OCI-LY3 (cell line): ENCODE data around the gene GRIFIN.
A peak's percentile ranks its signal among the peaks of the same experiment; 100 is the strongest.

ENCODE experiments used
- H2AFZ ChIP-seq: fragments of 200-600, 300-600 bp; shearing (Covaris generic); 2 replicates; pipeline ENCODE4 v1.6.0; 2014; ENCODE audit warnings: antibody characterized with exemption, low read depth, low read length
- H3K27ac ChIP-seq: fragments of 200-600, 300-600 bp; sonication (generic); 2 replicates; pipeline ENCODE4 v1.5.1; 2014; ENCODE audit warnings: mild to moderate bottlenecking, low read length, moderate library complexity, mixed read lengths
- H3K27me3 ChIP-seq: fragments of 200-600, 300-600 bp; sonication (generic); 2 replicates; pipeline ENCODE4 v1.6.1; 2014; ENCODE audit warnings: low read depth, low read length, mixed read lengths
- H3K36me3 ChIP-seq: fragments of 200-600, 300-600 bp; sonication (generic); replicated peaks from 2 replicates; pipeline ENCODE3; 2014; ENCODE audit warnings: low read depth, low read length, mixed read lengths
- H3K4me1 ChIP-seq: fragments of 300-600, 200-600 bp; sonication (generic); 2 replicates; pipeline ENCODE4 v1.6.1; 2014; ENCODE audit warnings: low read length, mixed read lengths
- H3K4me2 ChIP-seq: fragments of 200-600, 300-600 bp; sonication (generic); 2 replicates; pipeline ENCODE4 v1.6.1; 2014; ENCODE audit warnings: low read length, mixed read lengths
- H3K4me3 ChIP-seq: fragments of 300-600, 200-600 bp; sonication (generic); 2 replicates; pipeline ENCODE4 v1.5.1; 2014; ENCODE audit warnings: antibody characterized with exemption, mild to moderate bottlenecking, low read length, moderate library complexity
- H3K79me2 ChIP-seq: fragments of 300-600, 200-600 bp; shearing (Covaris generic); 2 replicates; pipeline ENCODE4 v1.6.1; 2014; ENCODE audit warnings: mild to moderate bottlenecking, low read length, mixed read lengths
- H3K9ac ChIP-seq: fragments of 300-600, 200-600 bp; shearing (Covaris generic); 2 replicates; pipeline ENCODE4 v1.6.0; 2014; ENCODE audit warnings: mild to moderate bottlenecking, low read length, moderate library complexity
- H3K9me3 ChIP-seq: fragments of 200-600, 300-600 bp; shearing (Covaris generic); 2 replicates; pipeline ENCODE4 v1.6.1; 2014; ENCODE audit warnings: low read length, mixed read lengths; ENCODE audit not compliant: insufficient read depth
- H4K20me1 ChIP-seq: fragments of 200-600, 300-600 bp; sonication (generic); 2 replicates; pipeline ENCODE4 v1.6.1; 2016; ENCODE audit warnings: low read length, mixed read lengths; ENCODE audit not compliant: insufficient read depth
- EZH2phosphoT487 ChIP-seq: fragments of 200-600 bp; shearing (Covaris generic); IDR thresholded peaks from 2 replicates; pipeline ENCODE4 v1.6.1; 2018; ENCODE audit warnings: antibody characterized with exemption, mixed run types, low read depth
- TF ChIP-seq, protein P1 (sequence below): fragments of 200-600, 300-600 bp; sonication (generic); IDR thresholded peaks from 2 replicates; pipeline ENCODE4 v1.5.1; 2014; ENCODE audit warnings: antibody characterized with exemption, low read length, low read depth

GRIFIN gene

DNA sequence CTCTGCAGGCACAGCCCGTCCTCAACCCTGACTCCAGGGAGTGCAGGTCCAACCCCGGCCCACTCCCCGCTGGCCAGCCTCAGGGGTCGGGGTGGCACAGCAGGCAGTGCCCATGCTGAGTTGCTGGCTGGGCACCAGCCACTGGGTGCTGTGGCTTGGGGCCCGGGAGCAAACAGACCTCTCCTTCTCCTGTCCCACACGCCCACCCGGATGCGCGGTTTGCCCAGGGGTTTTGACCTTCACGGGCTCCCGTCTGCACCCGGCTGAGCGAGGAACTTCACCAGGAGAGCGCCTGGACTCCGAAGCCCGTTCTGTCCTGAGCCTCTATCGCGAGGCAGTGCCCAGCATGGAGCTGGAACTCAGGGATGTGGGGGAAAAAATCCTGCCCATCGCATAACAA lies 2.6 kb upstream of the GRIFIN start:
- no peak overlapping the region for H3K4me3 ChIP-seq
- H3K9me3 ChIP-seq, result no peaks in the 10 kb centered on the region
- H3K27ac ChIP-seq, result no peak overlapping the region
- no peaks in the 10 kb centered on the region for H3K36me3 ChIP-seq
- no peak overlapping the region for H3K9ac ChIP-seq
- no peaks in the 10 kb centered on the region for H3K27me3 ChIP-seq
- H3K4me1 ChIP-seq, result no peaks in the 10 kb centered on the region
- H3K79me2 ChIP-seq, result no peaks in the 10 kb centered on the region
- no peaks in the 10 kb centered on the region for H4K20me1 ChIP-seq
- H2AFZ ChIP-seq, result no peak overlapping the region
- H3K4me2 ChIP-seq, result no peak overlapping the region
- no peak for TF ChIP-seq EZH2phosphoT487
- TF ChIP-seq, protein P1, sequence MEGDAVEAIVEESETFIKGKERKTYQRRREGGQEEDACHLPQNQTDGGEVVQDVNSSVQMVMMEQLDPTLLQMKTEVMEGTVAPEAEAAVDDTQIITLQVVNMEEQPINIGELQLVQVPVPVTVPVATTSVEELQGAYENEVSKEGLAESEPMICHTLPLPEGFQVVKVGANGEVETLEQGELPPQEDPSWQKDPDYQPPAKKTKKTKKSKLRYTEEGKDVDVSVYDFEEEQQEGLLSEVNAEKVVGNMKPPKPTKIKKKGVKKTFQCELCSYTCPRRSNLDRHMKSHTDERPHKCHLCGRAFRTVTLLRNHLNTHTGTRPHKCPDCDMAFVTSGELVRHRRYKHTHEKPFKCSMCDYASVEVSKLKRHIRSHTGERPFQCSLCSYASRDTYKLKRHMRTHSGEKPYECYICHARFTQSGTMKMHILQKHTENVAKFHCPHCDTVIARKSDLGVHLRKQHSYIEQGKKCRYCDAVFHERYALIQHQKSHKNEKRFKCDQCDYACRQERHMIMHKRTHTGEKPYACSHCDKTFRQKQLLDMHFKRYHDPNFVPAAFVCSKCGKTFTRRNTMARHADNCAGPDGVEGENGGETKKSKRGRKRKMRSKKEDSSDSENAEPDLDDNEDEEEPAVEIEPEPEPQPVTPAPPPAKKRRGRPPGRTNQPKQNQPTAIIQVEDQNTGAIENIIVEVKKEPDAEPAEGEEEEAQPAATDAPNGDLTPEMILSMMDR, result no peak

DNA sequence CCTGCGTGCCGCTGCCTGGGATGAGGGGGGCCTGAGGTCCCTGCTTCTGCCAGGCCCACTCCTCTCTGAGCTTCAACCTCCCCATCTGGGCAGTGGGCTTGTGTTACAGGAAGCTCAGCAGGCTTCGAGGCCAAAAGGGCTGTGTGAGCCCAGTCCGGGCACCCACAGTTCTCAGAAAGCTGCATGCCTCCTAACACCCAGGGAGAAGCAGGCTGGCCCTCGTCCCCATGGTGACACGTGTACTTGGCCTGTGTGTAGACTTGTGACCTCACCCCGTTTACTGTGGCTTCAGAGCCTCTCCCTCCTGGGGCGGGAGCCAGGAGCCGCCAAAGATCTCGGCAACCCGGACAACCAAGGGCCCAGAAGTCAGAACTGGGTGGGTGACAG lies 2.2 kb upstream of the GRIFIN start:
- Histone ChIP-seq H4K20me1 (no peaks in the 10 kb centered on the region), H3K4me2 (no peak overlapping the region), H2AFZ (no peak overlapping the region), H3K4me3 (no peak overlapping the region), H3K9ac (no peak overlapping the region), H3K9me3 (no peaks in the 10 kb centered on the region), H3K79me2 (no peaks in the 10 kb centered on the region), H3K27ac (no peak overlapping the region), H3K27me3 (no peaks in the 10 kb centered on the region), H3K4me1 (no peaks in the 10 kb centered on the region), H3K36me3 (no peaks in the 10 kb centered on the region)
- TF ChIP-seq EZH2phosphoT487, result no peak
- TF ChIP-seq, protein P1, result no peak

DNA sequence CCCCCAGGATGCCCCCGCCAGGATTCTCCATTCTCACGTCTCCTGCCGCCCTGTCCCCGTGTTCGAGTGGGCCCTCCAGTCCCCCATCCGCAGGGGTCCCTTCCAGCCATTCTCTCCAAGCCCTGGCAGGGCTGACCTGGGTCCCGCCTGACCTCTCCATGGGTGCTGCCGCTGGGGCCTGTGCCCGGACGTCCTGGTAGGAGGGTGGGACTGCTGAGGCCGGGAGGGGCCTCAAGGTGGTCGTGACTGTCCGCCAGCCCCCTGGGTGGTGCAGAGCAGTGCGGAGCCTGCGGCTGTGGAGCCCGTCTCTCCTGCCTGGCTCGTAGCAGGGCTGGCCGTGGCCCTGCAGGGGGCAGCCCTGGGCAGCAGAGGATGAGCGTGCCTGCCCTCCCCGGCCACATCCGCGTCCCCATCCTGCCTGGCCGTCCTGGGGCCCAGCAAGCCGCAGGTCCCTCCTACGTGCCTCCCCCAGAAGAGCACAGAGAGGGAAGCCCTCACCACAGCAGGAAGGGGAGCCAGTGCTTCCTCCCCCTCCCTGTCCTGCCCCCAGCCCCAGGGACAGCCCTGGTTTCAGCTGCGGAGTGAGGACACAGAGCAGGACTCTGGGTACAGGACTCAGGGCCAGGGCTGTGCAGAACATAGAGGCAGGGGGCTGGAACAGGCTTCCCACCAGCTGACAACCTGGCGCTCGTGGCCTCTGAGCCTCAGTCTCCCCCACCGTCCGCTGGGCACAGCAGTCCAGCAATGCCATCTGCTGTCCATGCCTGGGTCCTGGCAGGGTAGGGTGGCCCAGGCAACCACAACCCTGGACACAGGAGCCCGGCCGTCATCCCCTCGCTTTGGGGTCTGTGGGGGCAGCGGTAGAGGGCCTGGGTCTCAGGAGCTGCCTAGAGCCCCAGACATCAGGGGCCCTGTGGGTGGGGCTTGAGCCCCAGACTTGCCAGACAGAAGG lies 1.5 kb upstream of the GRIFIN start:
- Histone ChIP-seq H3K4me1 (no peaks in the 10 kb centered on the region), H3K27ac (no peak overlapping the region), H3K9me3 (no peaks in the 10 kb centered on the region), H3K79me2 (no peaks in the 10 kb centered on the region), H3K4me2 (peak overlapping the region; percentile 37; the same call in 1 of the 2 replicates), H3K9ac (no peak overlapping the region), H2AFZ (no peak overlapping the region), H3K4me3 (no peak overlapping the region), H3K36me3 (no peaks in the 10 kb centered on the region), H3K27me3 (no peaks in the 10 kb centered on the region), H4K20me1 (no peaks in the 10 kb centered on the region)
- TF ChIP-seq, protein P1, result peak; percentile 46
- TF ChIP-seq EZH2phosphoT487, result no peak

DNA sequence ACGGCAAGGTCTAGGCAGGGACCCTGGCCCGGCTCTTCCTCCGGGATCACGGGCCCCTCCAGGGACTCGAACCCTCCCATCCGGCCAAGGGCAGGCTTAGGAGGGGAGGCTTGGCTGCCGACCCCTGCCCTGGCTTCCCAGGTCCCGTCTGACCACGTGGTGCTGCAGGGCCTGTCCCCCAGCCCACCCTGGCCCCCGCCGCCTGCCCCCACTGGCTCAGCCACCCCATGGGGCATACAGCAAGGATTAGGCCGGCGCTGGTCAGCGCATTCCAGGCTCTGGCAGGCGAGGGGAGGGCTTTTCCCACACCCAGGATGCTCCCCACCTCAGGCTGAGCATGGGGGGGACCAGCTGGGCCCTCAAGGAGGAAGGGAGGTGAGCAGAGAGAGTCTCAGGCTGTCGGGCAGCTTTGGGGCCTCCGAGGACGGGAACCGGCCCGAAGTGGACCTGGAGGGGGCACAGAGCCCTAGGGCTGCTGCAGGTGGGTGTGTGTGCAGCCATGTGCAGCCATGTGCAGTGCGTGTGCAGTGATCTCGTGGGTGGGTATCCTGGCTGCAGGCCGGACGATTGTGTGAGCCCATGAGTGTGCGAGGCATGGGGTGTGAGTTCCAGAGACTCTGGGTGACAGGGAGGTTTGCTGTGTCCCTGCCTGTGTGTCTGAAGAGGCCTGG lies 713 bp upstream of the GRIFIN start:
- Histone ChIP-seq H3K36me3 (no peaks in the 10 kb centered on the region), H3K4me3 (no peak overlapping the region), H3K27ac (no peak overlapping the region), H3K27me3 (no peaks in the 10 kb centered on the region), H3K79me2 (no peaks in the 10 kb centered on the region), H3K4me2 (no peak overlapping the region), H2AFZ (no peak overlapping the region), H4K20me1 (no peaks in the 10 kb centered on the region), H3K4me1 (no peaks in the 10 kb centered on the region), H3K9me3 (no peaks in the 10 kb centered on the region), H3K9ac (no peak overlapping the region)
- TF ChIP-seq EZH2phosphoT487, result no peak
- TF ChIP-seq, protein P1, result no peak
